Activated T-helper 1 cell treated with anti-CD3 and anti-CD28 coated beads, Interleukin-12 subunit alpha, Interleukin-12 subunit beta, Interleukin-2, Interleukin-4 antibody, amounts not matched to agents 30 ng/mL and 10 ng/mL and 1 ng/mL, durations not matched to agents 14 hours and 24 hours and 36 hours (primary cell): ENCODE data around the gene RS1. TPM values are rescaled to one million over a fixed set of nuclear protein-coding genes. Genes with fewer than 3 reads are reported as not detected.

ENCODE experiments used
- DNase-seq: peaks from one replicate; pipeline ENCODE4 v3.0.0; 2021; ENCODE audit warnings: low spot score
- H3K27ac Mint-ChIP-seq: one replicate; pipeline ENCODE4 v1.8.0; 2021; ENCODE audit warnings: mild to moderate bottlenecking, mixed read lengths
- H3K27me3 Mint-ChIP-seq: one replicate; pipeline ENCODE4 v1.8.0; 2022; ENCODE audit warnings: mild to moderate bottlenecking, moderate library complexity, mixed read lengths; ENCODE audit not compliant: insufficient read depth
- H3K36me3 Mint-ChIP-seq: one replicate; pipeline ENCODE4 v1.8.0; 2021; ENCODE audit warnings: low read depth, mixed read lengths
- H3K4me1 Mint-ChIP-seq: one replicate; pipeline ENCODE4 v1.8.0; 2021; ENCODE audit warnings: low read depth, mixed read lengths
- H3K4me3 Mint-ChIP-seq: one replicate; pipeline ENCODE4 v1.8.0; 2021; ENCODE audit warnings: mild to moderate bottlenecking, moderate library complexity, mixed read lengths
- H3K9me3 Mint-ChIP-seq: one replicate; pipeline ENCODE4 v1.8.0; 2021; ENCODE audit warnings: mixed read lengths
- intact Hi-C: fragments of 100-400 bp; cut with micrococcal nuclease; formaldehyde crosslinking; loops from one replicate; pipeline ENCODE4 v1.15.1; 2024
- total RNA-seq: library from RNA; stranded (reverse); gene quantifications from 2 replicates; pipeline ENCODE4 v1.2.3, GENCODE V29; 2022

Gene RS1
- not detected in 2 replicates for total RNA-seq

GRCh38 chrX:18672008-18672407, at the start of gene RS1:
RS1 (minus strand) TSS chrX:18672108; CDS start chrX:18672068, 40 bp downstream.
- no peak within 1 kb of the TSS for H3K4me3 Mint-ChIP-seq

DNA sequence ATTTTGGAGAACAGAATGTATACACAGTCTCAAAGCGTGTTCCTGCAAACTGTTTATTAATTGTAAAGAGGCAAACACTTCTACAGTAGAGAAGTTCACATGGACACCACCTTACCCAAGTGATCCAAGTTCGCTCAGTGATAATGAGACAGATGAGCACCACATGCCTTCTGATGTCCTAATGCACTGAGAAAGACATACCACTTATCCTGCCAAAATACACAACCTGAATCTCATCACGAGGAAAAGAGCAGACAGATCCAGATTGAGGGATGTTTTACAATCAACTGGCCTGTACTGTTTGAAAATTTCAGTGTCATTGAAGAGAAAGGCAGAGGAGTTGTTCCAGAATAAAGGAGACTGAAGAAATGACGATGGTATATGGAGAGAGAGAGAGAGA, 47.9 kb upstream of the RS1 start:
- no peak overlapping the region for H3K27ac Mint-ChIP-seq
- no peaks in the 10 kb centered on the region for H3K4me1 Mint-ChIP-seq
- no peak overlapping the region for H3K4me3 Mint-ChIP-seq
- H3K9me3 Mint-ChIP-seq = no peaks in the 10 kb centered on the region
- intact Hi-C loops = no loop called here
- DNase-seq = no peak
- no peaks in the 10 kb centered on the region for H3K27me3 Mint-ChIP-seq
- H3K36me3 Mint-ChIP-seq = no peaks in the 10 kb centered on the region

More at GRCh38 chrX:18672008-18672407, at the start of gene RS1:
- no peaks in the 10 kb centered on the region for H3K9me3 Mint-ChIP-seq
- DNase-seq = no peak
- no peaks in the 10 kb centered on the region for H3K36me3 Mint-ChIP-seq
- no peak within 1 kb of the TSS for H3K27ac Mint-ChIP-seq
- peaks cover 6% of the 10 kb centered on the region for H3K4me1 Mint-ChIP-seq
- no peaks in the 10 kb centered on the region for H3K27me3 Mint-ChIP-seq
- intact Hi-C loops = loop anchor here (5.0 to 10.0 kb wide), 2 partner anchors 670 to 937 kb away; partner anchors contain the start of genes PDHA1 and SCML1

DNA sequence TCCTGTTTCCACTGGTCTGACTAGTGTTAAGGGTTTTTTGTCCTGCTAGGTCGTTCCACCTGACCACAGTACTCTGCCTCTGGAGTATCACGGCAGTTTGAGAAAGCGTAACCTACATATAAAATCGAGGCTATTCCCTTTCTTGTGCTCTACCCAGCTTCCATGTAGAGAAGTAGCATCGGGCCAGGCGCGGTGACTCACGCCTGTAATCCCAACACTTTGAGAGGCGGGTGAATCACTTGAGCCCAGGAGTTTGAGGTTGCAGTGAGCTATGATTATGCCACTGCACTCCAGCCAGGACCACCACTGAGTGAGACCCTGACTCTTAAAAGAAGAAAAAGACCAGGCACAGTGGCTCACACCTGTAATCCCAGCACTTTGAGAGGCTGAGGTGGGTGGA, 43.0 kb upstream of the RS1 start:
- Mint-ChIP-seq H3K27me3 (no peaks in the 10 kb centered on the region), H3K9me3 (no peaks in the 10 kb centered on the region), H3K4me1 (no peaks in the 10 kb centered on the region), H3K4me3 (no peak overlapping the region), H3K36me3 (no peaks in the 10 kb centered on the region), H3K27ac (no peak overlapping the region)
- intact Hi-C loops = no loop called here
- DNase-seq = no peak

DNA sequence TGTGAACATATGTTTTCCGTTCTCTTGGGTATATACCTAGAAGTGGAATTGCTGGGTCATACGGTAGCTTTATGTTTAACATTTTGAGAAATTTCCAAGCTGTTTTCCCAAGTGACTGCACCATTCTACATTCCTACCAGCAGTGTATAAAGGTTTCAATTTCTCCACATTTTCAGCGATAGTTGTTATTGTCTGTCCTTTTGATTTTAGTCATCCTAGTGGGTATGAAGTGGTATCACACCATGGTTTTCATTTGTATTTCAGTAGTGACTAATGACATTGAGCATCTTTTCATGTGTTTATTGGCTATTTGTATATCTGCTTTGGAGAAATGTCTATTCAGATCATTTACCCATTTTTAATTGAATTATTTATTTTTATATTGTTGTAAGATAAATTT, 37.9 kb upstream of the RS1 start:
- H3K27me3 Mint-ChIP-seq = no peaks in the 10 kb centered on the region
- H3K9me3 Mint-ChIP-seq = no peaks in the 10 kb centered on the region

GRCh38 chrX:18707426-18708049, 35.6 kb upstream of the RS1 start, which contains the start of gene PPEF1:
PPEF1 (plus strand) TSS chrX:18707645; CDS start chrX:18707781, 136 bp downstream.
- no peak for DNase-seq
- no peaks in the 10 kb centered on the region for H3K4me1 Mint-ChIP-seq
- H3K36me3 Mint-ChIP-seq = no peaks in the 10 kb centered on the region
- intact Hi-C loops = no loop called here
- H3K9me3 Mint-ChIP-seq = no peaks in the 10 kb centered on the region
- no peak within 1 kb of the TSS for H3K27ac Mint-ChIP-seq
- H3K4me3 Mint-ChIP-seq = no peak within 1 kb of the TSS
- no peaks in the 10 kb centered on the region for H3K27me3 Mint-ChIP-seq

More for the DNA sequence above, 37.9 kb upstream of the RS1 start:
- Mint-ChIP-seq H3K4me1 (no peaks in the 10 kb centered on the region), H3K36me3 (no peaks in the 10 kb centered on the region), H3K27ac (no peak overlapping the region), H3K4me3 (no peak overlapping the region)
- DNase-seq = no peak
- intact Hi-C loops = no loop called here

GRCh38 chrX:18702362-18703195, 30.7 kb upstream of the RS1 start:
- H3K27me3 Mint-ChIP-seq = peaks cover 2% of the 10 kb centered on the region
- no peak overlapping the region for H3K27ac Mint-ChIP-seq
- H3K4me3 Mint-ChIP-seq = no peak overlapping the region
- no peaks in the 10 kb centered on the region for H3K9me3 Mint-ChIP-seq
- no peaks in the 10 kb centered on the region for H3K4me1 Mint-ChIP-seq
- no peak for DNase-seq
- H3K36me3 Mint-ChIP-seq = no peaks in the 10 kb centered on the region
- intact Hi-C loops = no loop called here

DNA sequence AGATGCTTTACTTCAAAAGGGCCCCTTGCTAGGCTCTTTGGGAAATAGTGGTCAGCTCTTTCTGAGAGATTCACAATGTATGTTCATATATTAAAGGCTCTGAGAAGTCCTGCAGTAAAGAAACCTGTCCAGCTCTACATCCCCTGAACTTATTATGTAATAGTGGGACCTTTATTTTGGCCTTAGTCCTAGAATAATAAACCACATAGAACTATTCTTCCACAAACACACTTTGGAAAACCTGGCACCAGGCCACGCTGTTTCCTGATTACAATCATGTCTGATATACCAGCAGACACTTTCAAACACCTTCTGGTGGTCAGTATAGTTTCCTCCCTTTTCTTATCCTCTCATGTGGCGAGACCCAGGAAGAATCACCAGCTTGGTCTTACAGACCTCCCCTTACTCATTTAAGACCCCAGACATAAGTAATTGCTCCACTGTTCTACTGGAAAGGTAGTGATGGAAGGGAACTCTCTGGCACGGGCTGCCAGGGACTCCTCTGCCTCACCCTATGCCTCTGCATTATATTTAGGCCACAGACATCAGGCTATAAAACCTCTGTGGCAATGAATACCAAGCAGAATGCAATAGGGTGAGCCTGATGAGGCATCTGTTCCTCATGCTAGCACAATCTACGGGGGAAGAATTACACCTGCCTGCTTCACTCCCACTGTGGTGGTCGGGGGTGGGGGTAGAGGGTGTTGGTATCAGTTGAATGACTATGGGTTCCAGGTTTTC, 29.9 kb upstream of the RS1 start:
- Mint-ChIP-seq H3K4me1 (no peaks in the 10 kb centered on the region), H3K27ac (no peak overlapping the region), H3K9me3 (no peaks in the 10 kb centered on the region), H3K27me3 (peaks cover 2% of the 10 kb centered on the region), H3K4me3 (no peak overlapping the region), H3K36me3 (no peaks in the 10 kb centered on the region)
- intact Hi-C loops = no loop called here
- no peak for DNase-seq

GRCh38 chrX:18698737-18699650, 27.1 kb upstream of the RS1 start:
- no peak overlapping the region for H3K27ac Mint-ChIP-seq
- peaks cover 2% of the 10 kb centered on the region for H3K27me3 Mint-ChIP-seq
- no peaks in the 10 kb centered on the region for H3K9me3 Mint-ChIP-seq
- intact Hi-C loops = no loop called here
- H3K4me3 Mint-ChIP-seq = no peak overlapping the region
- no peak for DNase-seq
- H3K4me1 Mint-ChIP-seq = no peaks in the 10 kb centered on the region
- no peaks in the 10 kb centered on the region for H3K36me3 Mint-ChIP-seq

DNA sequence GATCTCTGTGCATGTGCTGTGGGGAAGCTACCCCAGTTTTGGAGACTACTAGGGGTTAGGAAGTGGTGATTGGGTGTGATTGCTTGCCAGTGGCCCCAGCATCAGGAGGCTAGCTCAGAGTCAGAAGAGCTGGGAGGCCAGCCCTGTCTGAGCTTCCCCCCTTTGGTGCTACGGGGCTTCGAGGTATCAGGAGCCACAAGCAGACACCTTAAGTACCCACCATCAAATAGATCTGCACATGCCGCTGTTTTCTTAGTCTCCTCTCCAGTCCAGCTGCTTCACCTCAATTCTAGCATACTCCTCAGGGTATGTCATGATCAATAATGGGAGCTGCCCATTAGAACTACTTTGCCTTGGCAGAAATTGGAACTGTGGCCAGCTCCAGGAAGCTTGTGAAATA, 24.7 kb upstream of the RS1 start:
- no peaks in the 10 kb centered on the region for H3K36me3 Mint-ChIP-seq
- intact Hi-C loops = no loop called here
- DNase-seq = no peak
- H3K9me3 Mint-ChIP-seq = no peaks in the 10 kb centered on the region
- H3K4me3 Mint-ChIP-seq = no peak overlapping the region
- no peak overlapping the region for H3K27ac Mint-ChIP-seq
- H3K4me1 Mint-ChIP-seq = no peaks in the 10 kb centered on the region
- H3K27me3 Mint-ChIP-seq = peaks cover 2% of the 10 kb centered on the region

DNA sequence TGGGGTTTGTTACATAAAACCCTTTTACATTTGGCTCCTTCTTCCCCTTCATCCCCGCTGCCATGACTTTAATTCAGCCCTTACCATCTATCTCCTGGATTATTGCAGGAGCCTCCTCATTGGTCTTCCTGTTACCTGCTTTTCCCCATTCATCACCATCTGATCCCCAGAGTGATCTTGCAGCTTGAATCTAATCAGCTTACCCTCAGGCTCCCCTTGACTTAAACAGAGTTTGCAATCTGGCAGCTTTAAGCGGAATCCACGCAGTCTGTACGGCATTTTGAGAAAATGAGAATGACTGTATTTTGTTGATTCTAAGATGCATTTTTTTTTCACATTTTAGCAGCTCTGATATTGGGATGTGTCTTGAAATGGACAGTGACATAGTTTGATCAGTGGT, 20.6 kb upstream of the RS1 start:
- no peak for DNase-seq
- H3K4me3 Mint-ChIP-seq = no peak overlapping the region
- no peaks in the 10 kb centered on the region for H3K4me1 Mint-ChIP-seq
- no peaks in the 10 kb centered on the region for H3K9me3 Mint-ChIP-seq
- H3K27me3 Mint-ChIP-seq = no peaks in the 10 kb centered on the region
- intact Hi-C loops = no loop called here
- no peaks in the 10 kb centered on the region for H3K36me3 Mint-ChIP-seq
- no peak overlapping the region for H3K27ac Mint-ChIP-seq

DNA sequence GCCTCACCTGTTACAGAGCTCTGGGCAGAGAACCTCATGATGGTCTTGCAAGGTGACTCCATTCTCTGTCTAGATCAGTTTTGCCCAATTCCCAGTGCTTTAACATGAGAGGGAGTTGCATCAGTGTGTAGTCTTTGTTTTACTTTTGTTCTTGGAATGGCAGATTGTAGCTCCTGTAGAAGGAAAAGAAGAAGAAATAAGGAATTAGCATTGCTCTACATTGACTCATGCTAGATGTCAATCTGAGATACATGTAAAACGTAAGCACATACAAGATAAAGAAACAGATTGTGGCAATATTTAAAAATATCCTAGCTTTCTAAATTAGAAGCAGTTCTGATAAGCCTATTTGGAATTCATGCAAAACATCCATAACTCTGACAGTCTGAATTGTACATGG, 19.5 kb upstream of the RS1 start:
- Mint-ChIP-seq H3K9me3 (no peaks in the 10 kb centered on the region), H3K4me1 (no peaks in the 10 kb centered on the region), H3K36me3 (no peaks in the 10 kb centered on the region), H3K27me3 (no peaks in the 10 kb centered on the region), H3K4me3 (no peak overlapping the region), H3K27ac (no peak overlapping the region)
- DNase-seq = no peak
- intact Hi-C loops = no loop called here

- Mint-ChIP-seq H3K4me3 (no peak overlapping the region), H3K4me1 (no peaks in the 10 kb centered on the region), H3K27ac (no peak overlapping the region), H3K36me3 (no peaks in the 10 kb centered on the region), H3K9me3 (no peaks in the 10 kb centered on the region), H3K27me3 (no peaks in the 10 kb centered on the region)
- no peak for DNase-seq
- intact Hi-C loops = no loop called here
Measured at GRCh38 chrX:18687856-18688495, 16.1 kb upstream of the RS1 start.
